GM18499 (cell line): Measurements from ENCODE around the gene NT5C2.
"Not testable (repeated sequence)": the region's sequence is repeated elsewhere in the genome, so short reads cannot be mapped to it uniquely, and the experiment has no call there.

Experiments
- ATAC-seq: cut with Tn5 transposase; IDR thresholded peaks from one replicate; pipeline ENCODE4 v1.9.1; 2021; ENCODE audit warnings: moderate number of reproducible peaks; ENCODE audit not compliant: insufficient read depth, unreplicated experiment

The NT5C2 gene

DNA sequence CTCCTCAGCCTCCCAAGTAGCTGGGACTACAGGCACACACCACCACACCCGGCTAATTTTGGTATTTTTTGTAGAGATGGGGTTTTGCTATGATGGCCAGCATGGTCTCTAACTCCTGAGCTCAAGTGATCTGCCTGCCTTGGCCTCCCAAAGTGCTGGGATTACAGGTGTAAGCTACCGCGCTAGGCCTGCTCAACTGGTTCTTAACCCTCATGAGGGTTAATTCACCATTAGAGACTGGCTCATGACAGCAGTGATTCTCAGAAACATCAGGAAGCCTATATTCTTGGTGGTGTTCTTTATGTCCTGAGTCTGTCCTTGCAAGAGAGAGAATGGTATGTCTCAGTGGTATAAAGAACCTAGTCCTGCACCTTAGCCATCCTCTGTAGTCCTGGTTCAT, 10.4 kb upstream of the NT5C2 start:
- no peak for ATAC-seq

DNA sequence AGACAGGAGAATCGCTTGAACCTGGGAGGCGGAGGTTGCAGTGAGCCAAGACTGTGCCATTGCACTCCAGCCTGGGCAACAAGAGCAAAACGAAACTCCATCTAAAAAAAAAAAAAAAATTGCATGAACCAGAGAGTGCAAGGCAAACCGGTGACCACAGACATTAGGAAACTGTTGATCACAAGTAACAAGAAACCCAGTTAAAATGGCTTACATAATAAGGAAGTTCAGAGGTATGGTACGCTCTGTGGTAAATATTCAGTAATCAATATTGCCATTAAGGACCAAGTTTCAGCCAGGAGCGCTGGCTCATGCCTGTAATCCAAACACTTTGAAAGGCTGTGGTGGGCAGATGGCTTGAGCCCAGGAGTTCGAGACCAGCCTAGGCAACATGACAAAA, 9.2 kb upstream of the NT5C2 start:
- no peak for ATAC-seq

- no peak for ATAC-seq
These were observed 6.4 kb upstream of the NT5C2 start for GRCh38 chr10:103199488-103199887.

GRCh38 chr10:103198648-103199047, 5.6 kb upstream of the NT5C2 start:
- ATAC-seq = no peak

GRCh38 chr10:103197903-103198302, 4.8 kb upstream of the NT5C2 start:
- no peak for ATAC-seq

DNA sequence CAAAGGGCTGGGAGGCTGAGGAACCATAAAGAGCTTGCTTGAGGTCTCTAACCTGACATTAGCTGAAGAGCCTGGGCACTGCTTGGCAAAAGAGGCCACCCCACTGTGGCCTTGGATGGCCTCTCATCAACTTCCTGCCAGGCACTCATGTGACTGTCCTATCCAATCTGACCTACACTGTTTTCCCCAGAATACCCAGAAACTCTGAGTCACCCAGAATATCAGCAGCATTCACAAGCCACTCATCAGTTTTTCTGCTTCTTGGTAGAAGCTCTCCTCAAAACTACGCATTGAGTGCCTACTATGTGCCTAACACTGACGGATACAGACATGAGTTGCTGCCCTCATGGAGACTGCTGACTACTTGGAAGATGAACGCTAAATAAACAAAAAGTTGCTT, 4.1 kb upstream of the NT5C2 start:
- ATAC-seq = no peak

GRCh38 chr10:103196516-103196915, 3.4 kb upstream of the NT5C2 start:
- ATAC-seq = no peak

DNA sequence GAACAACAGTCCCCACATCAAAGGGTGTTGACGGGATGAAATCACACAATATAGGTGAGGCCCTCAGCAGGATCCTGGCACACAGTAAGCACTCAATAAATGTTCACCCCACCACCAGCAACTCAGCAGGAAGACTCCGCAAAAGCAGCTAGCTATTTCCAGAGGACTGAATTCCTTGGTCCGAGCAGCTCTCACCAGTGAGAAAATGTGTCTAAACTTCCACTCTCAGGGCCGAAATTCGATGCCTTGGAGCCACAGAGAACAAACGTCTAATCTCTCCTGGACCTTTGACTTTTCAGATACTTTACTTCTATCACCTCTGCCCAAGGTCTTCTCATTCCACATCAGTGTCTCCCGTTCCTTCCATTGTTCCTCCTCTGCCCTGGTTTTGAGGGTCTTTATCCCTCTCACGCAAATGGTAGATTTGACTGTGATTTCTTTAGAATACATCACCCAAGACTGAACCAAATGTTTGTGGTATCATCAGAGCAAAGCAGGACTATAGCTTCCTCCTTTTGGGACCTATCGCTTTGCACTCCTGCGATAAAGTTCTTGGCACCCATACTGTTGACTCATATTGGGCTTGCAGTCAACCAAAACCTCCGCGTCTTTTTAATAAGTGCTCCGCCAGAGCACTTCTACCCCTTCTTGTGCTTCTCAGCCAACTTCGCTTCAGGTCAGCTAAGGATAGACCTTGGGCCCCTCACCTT, 903 bp upstream of the NT5C2 start:
- ATAC-seq = peak; percentile 31

- ATAC-seq = no peak
These were observed 493 bp downstream of the NT5C2 start for GRCh38 chr10:103192451-103193106.

DNA sequence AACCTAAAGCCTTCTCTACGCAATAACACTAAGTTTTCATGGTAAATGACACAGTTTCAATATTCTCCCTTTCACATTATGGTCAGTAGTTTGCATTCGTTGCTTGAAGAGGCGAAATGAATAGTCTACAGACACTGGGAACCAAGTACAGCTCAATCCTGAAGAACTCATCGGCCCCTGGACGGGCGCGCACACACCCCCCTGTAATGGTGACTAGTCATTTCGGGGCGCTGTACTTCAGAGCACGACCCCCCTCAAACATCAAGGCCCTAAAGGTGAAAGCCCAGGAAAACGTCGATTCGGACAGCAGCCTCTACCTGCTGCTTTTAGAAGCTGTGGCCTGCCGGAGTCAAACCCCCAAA, 1.0 kb downstream of the NT5C2 start:
- ATAC-seq = no peak

GRCh38 chr10:103191198-103191597, 1.9 kb downstream of the NT5C2 start:
- ATAC-seq = not testable (repeated sequence)

- no peak for ATAC-seq
These were observed 4.2 kb downstream of the NT5C2 start for GRCh38 chr10:103188853-103189252.

GRCh38 chr10:103186128-103186527, 6.9 kb downstream of the NT5C2 start:
- ATAC-seq = no peak

GRCh38 chr10:103184615-103185014, 8.5 kb downstream of the NT5C2 start:
- ATAC-seq = no peak

- ATAC-seq = not testable (repeated sequence)
These were observed 9.1 kb downstream of the NT5C2 start for GRCh38 chr10:103183991-103184451.

GRCh38 chr10:103181244-103181643, 11.8 kb downstream of the NT5C2 start:
- ATAC-seq = no peak

GRCh38 chr10:103180491-103180890, 12.6 kb downstream of the NT5C2 start:
- no peak for ATAC-seq

DNA sequence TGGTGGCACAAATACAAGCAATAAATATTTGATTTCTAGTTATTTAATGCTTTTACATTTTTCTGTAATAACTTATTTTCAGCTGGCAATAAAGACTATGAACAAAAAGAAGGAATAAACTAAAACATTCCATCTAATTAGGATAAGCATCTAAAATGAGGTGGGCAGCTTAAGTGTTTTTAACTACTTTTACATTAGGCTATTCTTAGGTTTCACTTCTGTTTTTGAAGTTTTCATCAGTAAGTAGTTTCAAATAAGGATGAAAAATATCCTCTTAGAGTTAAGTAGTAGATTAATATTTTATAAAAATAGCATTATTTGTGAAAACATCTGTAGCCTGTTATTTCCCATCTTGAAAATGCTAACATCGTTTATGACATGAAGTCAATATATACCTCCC, 15.9 kb downstream of the NT5C2 start:
- no peak for ATAC-seq

DNA sequence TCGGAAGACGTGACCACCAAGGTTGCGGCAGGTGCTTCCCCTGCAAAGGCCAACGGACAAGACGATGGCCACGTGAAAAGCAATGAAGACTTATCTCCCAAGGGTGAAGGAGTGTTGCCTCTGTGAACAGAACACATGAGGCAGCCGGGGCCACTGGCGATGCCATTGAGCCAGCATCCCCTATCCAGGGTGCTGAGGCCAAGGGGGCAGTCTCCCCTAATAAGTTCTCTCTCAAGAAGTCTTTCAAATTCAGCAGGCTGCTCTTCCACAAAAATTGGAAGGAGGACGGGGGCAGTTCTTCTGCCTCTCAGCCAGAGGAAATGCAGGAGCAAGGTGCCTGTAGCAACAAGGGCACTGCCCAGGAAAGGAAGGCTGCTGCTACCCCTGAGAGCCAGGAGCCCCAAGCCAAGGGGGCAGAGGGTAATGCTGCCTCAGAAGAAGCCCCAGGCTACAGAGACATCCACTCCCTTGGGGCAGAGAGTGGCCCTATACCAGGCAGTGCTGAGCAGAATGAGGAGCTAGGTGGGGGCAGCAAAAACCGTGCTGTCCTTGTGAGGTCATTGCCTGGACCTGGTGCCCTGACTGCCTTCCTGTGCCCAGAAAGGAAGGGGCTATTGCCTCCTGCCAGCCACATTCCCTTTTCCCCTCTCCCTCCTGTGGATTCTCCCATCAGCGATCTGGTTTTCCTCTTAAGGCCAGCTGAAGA, 17.3 kb downstream of the NT5C2 start:
- ATAC-seq = no peak

DNA sequence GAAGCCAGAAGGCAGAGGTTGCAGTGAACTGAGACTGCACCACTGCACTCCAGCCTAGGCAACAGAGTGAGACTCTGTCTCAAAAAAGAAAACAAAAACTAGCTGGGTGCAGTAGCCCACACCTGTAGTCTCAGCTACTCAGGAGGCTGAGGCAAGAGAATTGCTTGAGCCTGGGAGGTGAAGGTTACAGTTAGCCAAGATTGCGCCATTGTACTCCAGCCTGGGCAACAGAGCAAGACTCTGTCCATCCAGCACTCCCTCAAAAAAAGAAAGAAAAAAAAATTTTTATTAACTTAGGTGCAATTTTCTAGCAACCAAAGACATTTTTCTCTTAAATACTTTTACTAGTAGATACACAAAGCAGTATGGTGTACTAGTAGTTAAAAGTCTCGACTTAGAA, 18.7 kb downstream of the NT5C2 start:
- not testable (repeated sequence) for ATAC-seq

DNA sequence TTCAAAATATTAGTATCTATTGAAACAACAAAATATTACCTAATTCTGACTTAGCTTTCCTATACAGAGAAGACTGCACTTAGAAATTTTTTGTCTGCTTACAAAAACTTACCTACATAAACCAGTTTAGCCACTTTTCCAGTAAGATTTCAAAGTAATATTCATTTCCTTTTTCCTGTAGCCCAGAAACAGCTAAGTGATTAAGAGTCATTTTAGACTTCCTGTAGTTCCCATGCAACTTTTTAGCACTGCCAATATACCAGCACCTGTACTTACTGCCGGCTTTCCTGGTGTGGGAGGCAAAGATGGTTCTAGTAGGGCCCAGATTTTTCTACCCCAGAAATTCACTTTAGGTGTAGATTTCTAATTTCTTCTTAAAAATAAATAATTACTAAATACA, 21.8 kb downstream of the NT5C2 start:
- ATAC-seq = no peak
